ENCODE measurements around the gene PHYHIPL.

The PHYHIPL gene

DNA sequence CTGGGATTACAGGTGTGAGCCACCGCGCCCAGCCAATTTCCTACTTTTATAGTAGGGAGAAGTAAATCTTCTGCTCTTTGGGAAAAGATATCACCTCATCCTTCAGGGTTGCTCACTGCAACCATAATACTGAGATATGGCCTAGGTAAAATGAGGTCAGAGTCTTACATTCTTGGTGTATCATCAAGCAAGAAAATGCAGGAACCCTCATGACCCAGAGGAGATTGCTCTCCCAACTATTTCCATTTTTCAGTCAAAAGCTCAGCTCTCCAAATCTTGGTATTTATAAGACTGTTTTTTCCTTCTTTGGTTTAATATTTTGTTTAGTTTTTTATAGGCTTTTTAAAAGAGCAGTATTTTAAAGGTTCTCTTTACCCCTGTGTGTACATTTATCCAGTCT, 20.9 kb upstream of the PHYHIPL start:
- H3K9ac ChIP-seq (ENCODE audit: low read depth, low read length) = no peak overlapping the region
- no peaks in the 10 kb centered on the region for H3K27me3 ChIP-seq (ENCODE audit: control insufficient read depth, insufficient read depth, low read length)
- no peak overlapping the region for H3K4me3 ChIP-seq (ENCODE audit: low read depth, low read length)
- no peaks in the 10 kb centered on the region for H3K9me3 ChIP-seq (ENCODE audit: control insufficient read depth, insufficient read depth, low read length)
- H3K36me3 ChIP-seq (ENCODE audit: control insufficient read depth, insufficient read depth, low read length) = no peaks in the 10 kb centered on the region
- H3K27ac ChIP-seq (ENCODE audit: low read depth, low read length) = no peak overlapping the region
- no peaks in the 10 kb centered on the region for H3K4me1 ChIP-seq (ENCODE audit: control insufficient read depth, insufficient read depth, low read length)

DNA sequence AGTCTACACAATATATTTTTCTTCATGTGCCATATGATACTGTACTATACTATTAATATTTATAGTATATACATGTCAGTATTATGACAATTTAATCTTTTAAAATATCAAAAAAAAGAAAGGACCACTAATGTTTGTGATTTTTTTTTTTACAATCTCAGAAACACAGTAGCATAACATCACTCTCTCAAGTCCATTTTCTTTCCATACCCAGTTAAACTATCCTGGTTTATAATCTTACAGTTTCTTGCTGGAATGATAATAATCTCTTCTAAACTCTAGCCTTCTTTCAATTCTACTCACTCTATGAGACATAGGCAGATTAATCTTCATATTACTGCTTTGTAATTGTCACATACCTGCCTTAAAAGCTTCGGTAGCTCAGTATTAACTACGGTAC, 8.9 kb upstream of the PHYHIPL start:
- Histone ChIP-seq H3K9ac (ENCODE audit: low read depth, low read length) (no peak overlapping the region), H3K4me1 (ENCODE audit: control insufficient read depth, insufficient read depth, low read length) (no peaks in the 10 kb centered on the region), H3K27ac (ENCODE audit: low read depth, low read length) (no peak overlapping the region), H3K9me3 (ENCODE audit: control insufficient read depth, insufficient read depth, low read length) (no peaks in the 10 kb centered on the region), H3K4me3 (ENCODE audit: low read depth, low read length) (no peak overlapping the region), H3K36me3 (ENCODE audit: control insufficient read depth, insufficient read depth, low read length) (no peaks in the 10 kb centered on the region), H3K27me3 (ENCODE audit: control insufficient read depth, insufficient read depth, low read length) (no peaks in the 10 kb centered on the region)

DNA sequence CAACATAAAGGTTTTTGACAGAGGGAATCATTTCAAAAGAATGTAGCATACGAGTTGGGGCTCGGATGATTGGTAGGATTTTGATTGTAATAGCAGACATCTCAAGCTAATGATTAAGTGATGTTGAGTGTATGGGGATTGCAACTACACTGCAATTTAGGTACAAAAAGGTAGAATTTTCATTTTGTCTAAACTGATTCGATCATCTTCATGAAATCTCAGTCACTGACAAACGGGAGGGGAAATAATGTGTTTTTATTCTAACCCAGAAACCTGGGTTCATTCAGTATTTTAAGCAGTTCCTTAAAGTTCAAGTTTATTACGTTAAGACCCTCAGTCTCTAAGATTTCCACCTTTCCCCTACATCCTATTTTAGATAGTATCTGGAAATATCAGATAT, 3.9 kb upstream of the PHYHIPL start:
- no peaks in the 10 kb centered on the region for H3K36me3 ChIP-seq (ENCODE audit: control insufficient read depth, insufficient read depth, low read length)
- H3K4me1 ChIP-seq (ENCODE audit: control insufficient read depth, insufficient read depth, low read length) = 0 out of 2 replicates have a peak, but pooled peaks cover 3% of the 10 kb centered on the region
- H3K27me3 ChIP-seq (ENCODE audit: control insufficient read depth, insufficient read depth, low read length) = peaks cover 37% of the 10 kb centered on the region
- H3K4me3 ChIP-seq (ENCODE audit: low read depth, low read length) = no peak overlapping the region
- H3K9me3 ChIP-seq (ENCODE audit: control insufficient read depth, insufficient read depth, low read length) = peaks cover 2% of the 10 kb centered on the region; the same call in 1 of the 2 replicates
- H3K27ac ChIP-seq (ENCODE audit: low read depth, low read length) = no peak overlapping the region
- H3K9ac ChIP-seq (ENCODE audit: low read depth, low read length) = no peak overlapping the region

DNA sequence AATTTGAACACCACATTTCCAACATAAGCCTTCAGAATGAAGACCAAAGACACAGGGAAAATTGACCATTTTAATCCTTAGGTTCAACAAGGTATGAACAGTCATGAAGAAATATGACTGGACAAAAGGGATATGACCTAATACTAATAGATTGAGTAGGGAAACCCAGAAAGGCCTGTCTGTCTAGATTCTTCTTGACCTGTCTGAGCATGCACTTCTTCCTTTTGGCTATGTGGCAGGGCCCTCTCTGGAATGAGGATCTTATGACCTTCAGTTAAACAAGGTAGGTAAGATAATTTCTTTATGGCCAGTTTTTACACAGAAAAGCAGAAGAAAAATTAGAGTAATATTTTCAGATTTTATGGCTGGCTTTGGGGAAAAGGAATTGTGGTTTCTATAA, 3.0 kb upstream of the PHYHIPL start:
- H3K4me3 ChIP-seq (ENCODE audit: low read depth, low read length) = no peak overlapping the region
- H3K27ac ChIP-seq (ENCODE audit: low read depth, low read length) = no peak overlapping the region
- H3K27me3 ChIP-seq (ENCODE audit: control insufficient read depth, insufficient read depth, low read length) = peaks cover 41% of the 10 kb centered on the region

DNA sequence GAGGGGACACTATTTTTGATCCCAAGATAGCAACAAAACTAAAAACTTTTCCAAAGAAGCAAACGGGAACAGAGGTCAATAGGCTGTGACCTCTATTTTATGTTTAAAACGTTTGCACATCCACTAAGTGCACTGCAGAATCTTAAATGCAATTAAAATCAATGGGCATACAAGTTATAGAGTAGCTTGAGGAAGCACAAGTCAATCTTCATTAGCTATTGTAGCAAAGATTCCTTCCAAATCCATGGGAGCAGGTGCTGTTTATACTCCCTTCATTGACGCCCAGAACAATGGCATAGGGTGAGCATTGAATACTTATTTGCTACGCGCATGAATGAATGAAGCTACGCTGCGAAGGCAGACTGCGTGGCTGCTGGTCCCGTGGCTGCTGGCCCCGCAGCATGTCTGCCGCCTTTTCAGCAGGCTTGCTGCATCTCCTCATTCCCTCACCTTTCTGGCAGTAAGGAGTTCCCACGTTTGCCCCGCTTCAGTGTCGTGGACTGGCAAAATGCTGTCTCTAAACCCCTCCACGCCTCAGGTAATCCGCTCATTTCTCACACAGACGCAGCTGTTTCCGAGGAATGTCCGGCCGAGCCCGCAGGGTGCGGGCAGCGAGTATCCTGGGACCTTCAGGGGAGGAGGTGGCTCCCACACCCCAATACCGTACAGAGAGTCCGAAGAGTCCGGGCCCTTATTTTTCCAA, 754 bp upstream of the PHYHIPL start:
- peak overlapping the region; percentile 55 for H3K4me3 ChIP-seq (ENCODE audit: low read depth, low read length)
- H3K9me3 ChIP-seq (ENCODE audit: control insufficient read depth, insufficient read depth, low read length) = peaks cover 2% of the 10 kb centered on the region; the same call in 1 of the 2 replicates
- no peak overlapping the region for H3K9ac ChIP-seq (ENCODE audit: low read depth, low read length)
- H3K4me1 ChIP-seq (ENCODE audit: control insufficient read depth, insufficient read depth, low read length) = 0 out of 2 replicates have a peak, but pooled peaks cover 3% of the 10 kb centered on the region
- no peaks in the 10 kb centered on the region for H3K36me3 ChIP-seq (ENCODE audit: control insufficient read depth, insufficient read depth, low read length)
- H3K27ac ChIP-seq (ENCODE audit: low read depth, low read length) = no peak overlapping the region
- H3K27me3 ChIP-seq (ENCODE audit: control insufficient read depth, insufficient read depth, low read length) = peaks cover 41% of the 10 kb centered on the region

More for the DNA sequence above, 3.0 kb upstream of the PHYHIPL start:
- 0 out of 2 replicates have a peak, but pooled peaks cover 3% of the 10 kb centered on the region for H3K4me1 ChIP-seq (ENCODE audit: control insufficient read depth, insufficient read depth, low read length)
- H3K9me3 ChIP-seq (ENCODE audit: control insufficient read depth, insufficient read depth, low read length) = peaks cover 2% of the 10 kb centered on the region; the same call in 1 of the 2 replicates
- no peak overlapping the region for H3K9ac ChIP-seq (ENCODE audit: low read depth, low read length)
- H3K36me3 ChIP-seq (ENCODE audit: control insufficient read depth, insufficient read depth, low read length) = no peaks in the 10 kb centered on the region

DNA sequence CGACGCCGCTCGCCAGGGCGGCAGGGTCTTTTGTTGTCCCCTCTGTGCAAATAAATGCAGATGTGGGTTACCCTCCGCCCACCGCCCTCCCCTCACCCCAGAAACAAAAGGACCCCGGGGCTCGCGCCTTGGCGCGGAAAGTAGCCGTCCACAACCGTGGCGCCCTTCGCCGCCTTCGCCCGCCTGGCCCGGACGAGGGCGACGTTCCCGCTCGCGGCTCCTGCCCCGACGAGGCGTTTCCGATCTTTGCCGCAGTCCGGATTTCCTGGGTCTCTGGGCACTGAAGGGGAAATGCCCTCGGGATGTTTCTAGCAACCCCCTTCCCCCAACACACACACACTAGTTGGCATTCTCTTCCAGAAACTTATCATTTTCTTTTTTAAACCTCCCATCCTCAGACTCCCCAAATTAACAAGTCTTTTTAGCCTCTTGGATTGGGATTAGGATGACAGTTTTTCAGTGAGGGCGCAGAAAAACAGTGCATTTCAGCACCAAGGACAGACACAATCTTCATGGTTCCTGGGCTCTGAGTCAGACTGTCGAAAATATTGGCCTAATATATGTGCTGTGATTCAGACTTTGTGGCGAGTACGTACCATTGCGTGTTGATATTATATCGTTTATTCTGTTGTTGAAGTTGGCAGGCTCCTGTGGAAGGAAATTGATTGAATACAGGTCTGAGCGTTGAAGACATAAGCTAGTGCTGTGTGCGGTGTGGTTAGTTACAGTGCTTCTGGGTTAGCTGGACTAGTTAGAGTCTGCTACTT, 771 bp downstream of the PHYHIPL start:
- peak overlapping the region; percentile 55 for H3K4me3 ChIP-seq (ENCODE audit: low read depth, low read length)

DNA sequence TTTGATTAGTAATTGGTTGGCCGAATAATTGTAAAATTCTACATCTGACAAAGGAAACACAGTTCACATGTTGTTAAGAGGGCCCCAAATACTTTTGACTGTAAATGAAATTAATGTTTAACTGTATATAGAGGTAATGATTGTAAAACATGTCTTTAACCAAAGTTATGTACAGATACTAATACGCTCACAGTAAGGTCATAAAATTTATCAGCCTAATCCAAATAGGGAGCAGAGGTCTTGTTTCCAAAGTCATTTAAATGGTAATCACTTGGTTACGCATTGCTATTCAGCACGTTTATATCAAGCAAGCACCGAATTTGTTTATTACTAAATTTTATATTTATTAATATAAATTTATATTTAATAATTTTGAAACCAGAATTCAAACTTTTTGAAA, 1.4 kb downstream of the PHYHIPL start:
- H3K4me3 ChIP-seq (ENCODE audit: low read depth, low read length) = no peak overlapping the region
- no peaks in the 10 kb centered on the region for H3K36me3 ChIP-seq (ENCODE audit: control insufficient read depth, insufficient read depth, low read length)
- H3K9me3 ChIP-seq (ENCODE audit: control insufficient read depth, insufficient read depth, low read length) = peaks cover 2% of the 10 kb centered on the region; the same call in 1 of the 2 replicates
- no peak overlapping the region for H3K9ac ChIP-seq (ENCODE audit: low read depth, low read length)
- peaks cover 41% of the 10 kb centered on the region for H3K27me3 ChIP-seq (ENCODE audit: control insufficient read depth, insufficient read depth, low read length)
- H3K4me1 ChIP-seq (ENCODE audit: control insufficient read depth, insufficient read depth, low read length) = 0 out of 2 replicates have a peak, but pooled peaks cover 3% of the 10 kb centered on the region
- no peak overlapping the region for H3K27ac ChIP-seq (ENCODE audit: low read depth, low read length)

More for the DNA sequence above, 771 bp downstream of the PHYHIPL start:
- Histone ChIP-seq H3K27me3 (ENCODE audit: control insufficient read depth, insufficient read depth, low read length) (peaks cover 41% of the 10 kb centered on the region), H3K9me3 (ENCODE audit: control insufficient read depth, insufficient read depth, low read length) (peaks cover 2% of the 10 kb centered on the region; the same call in 1 of the 2 replicates), H3K9ac (ENCODE audit: low read depth, low read length) (no peak overlapping the region), H3K27ac (ENCODE audit: low read depth, low read length) (no peak overlapping the region), H3K36me3 (ENCODE audit: control insufficient read depth, insufficient read depth, low read length) (no peaks in the 10 kb centered on the region), H3K4me1 (ENCODE audit: control insufficient read depth, insufficient read depth, low read length) (0 out of 2 replicates have a peak, but pooled peaks cover 3% of the 10 kb centered on the region)

DNA sequence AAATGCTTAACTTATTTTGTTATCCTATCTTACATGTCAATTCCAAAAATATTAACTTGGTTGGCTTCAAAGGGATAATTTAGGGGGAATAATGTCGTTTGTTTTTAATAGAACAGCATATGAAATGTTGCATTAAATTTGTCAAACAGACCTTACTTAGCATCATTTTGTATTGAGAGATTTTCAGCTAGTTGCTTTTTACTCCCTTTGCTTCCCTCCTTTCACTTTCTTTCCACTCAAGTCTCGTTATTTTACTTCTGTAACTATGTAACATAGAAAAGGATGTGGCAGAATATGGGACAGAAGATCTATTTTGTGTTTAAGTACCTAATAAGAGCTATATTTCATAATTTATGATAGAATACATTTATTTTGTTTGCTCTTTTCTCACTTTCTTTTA, 2.6 kb downstream of the PHYHIPL start:
- H3K27me3 ChIP-seq (ENCODE audit: control insufficient read depth, insufficient read depth, low read length) = peaks cover 39% of the 10 kb centered on the region
- no peak overlapping the region for H3K27ac ChIP-seq (ENCODE audit: low read depth, low read length)
- H3K9me3 ChIP-seq (ENCODE audit: control insufficient read depth, insufficient read depth, low read length) = peaks cover 2% of the 10 kb centered on the region; the same call in 1 of the 2 replicates
- H3K36me3 ChIP-seq (ENCODE audit: control insufficient read depth, insufficient read depth, low read length) = no peaks in the 10 kb centered on the region
- H3K9ac ChIP-seq (ENCODE audit: low read depth, low read length) = no peak overlapping the region
- H3K4me1 ChIP-seq (ENCODE audit: control insufficient read depth, insufficient read depth, low read length) = 0 out of 2 replicates have a peak, but pooled peaks cover 3% of the 10 kb centered on the region
- H3K4me3 ChIP-seq (ENCODE audit: low read depth, low read length) = no peak overlapping the region

DNA sequence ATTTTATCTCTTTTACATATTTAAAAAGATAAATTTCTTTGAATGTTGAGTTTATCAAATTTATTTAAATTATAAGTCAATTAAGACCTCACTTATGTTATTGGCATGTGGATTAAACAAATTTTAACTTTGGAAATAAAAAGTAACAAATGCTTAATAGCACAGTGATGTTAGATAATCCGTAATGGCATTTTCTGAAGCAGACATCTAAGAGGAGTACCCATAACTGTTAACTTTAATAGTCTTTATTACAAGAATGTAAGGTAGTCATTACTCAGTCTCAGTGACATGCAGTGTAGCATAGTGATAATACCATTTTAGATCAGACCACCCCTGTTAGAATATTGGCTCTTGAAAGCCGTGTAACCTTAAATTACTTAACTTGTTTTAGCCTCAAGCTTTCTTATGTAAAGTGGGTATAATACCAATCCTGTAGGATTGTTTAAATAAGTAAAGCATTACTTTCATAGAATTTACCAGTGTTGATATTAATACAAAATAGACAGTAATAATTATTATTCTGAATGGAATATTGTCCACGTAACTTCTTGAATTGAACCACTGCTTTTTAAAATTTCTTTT, 4.3 kb downstream of the PHYHIPL start:
- Histone ChIP-seq H3K4me1 (ENCODE audit: control insufficient read depth, insufficient read depth, low read length) (no peaks in the 10 kb centered on the region), H3K9ac (ENCODE audit: low read depth, low read length) (no peak overlapping the region), H3K27ac (ENCODE audit: low read depth, low read length) (no peak overlapping the region), H3K4me3 (ENCODE audit: low read depth, low read length) (no peak overlapping the region), H3K27me3 (ENCODE audit: control insufficient read depth, insufficient read depth, low read length) (peaks cover 22% of the 10 kb centered on the region), H3K36me3 (ENCODE audit: control insufficient read depth, insufficient read depth, low read length) (no peaks in the 10 kb centered on the region), H3K9me3 (ENCODE audit: control insufficient read depth, insufficient read depth, low read length) (no peaks in the 10 kb centered on the region)

DNA sequence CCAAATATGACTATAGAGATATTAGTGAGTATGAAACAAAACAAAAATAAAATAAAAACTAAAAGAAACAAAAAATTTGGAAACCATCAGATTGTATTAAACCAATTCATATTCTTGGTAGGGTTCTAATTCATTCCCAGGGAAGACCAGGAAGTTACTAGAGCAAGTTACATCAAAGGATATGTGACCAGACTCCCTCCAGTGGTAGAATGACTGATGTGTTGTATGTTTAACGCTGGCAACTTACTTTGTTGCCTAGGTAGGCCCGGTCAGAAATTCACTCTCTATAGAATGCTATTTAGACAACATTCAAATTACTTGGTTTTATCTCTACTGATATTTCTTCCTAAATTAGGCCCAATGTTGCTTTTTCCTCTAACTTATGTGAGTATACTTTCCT, 5.2 kb downstream of the PHYHIPL start:
- Histone ChIP-seq H3K4me3 (ENCODE audit: low read depth, low read length) (no peak overlapping the region), H3K4me1 (ENCODE audit: control insufficient read depth, insufficient read depth, low read length) (no peaks in the 10 kb centered on the region), H3K27ac (ENCODE audit: low read depth, low read length) (no peak overlapping the region), H3K9ac (ENCODE audit: low read depth, low read length) (no peak overlapping the region), H3K9me3 (ENCODE audit: control insufficient read depth, insufficient read depth, low read length) (no peaks in the 10 kb centered on the region), H3K36me3 (ENCODE audit: control insufficient read depth, insufficient read depth, low read length) (no peaks in the 10 kb centered on the region), H3K27me3 (ENCODE audit: control insufficient read depth, insufficient read depth, low read length) (peaks cover 13% of the 10 kb centered on the region)

DNA sequence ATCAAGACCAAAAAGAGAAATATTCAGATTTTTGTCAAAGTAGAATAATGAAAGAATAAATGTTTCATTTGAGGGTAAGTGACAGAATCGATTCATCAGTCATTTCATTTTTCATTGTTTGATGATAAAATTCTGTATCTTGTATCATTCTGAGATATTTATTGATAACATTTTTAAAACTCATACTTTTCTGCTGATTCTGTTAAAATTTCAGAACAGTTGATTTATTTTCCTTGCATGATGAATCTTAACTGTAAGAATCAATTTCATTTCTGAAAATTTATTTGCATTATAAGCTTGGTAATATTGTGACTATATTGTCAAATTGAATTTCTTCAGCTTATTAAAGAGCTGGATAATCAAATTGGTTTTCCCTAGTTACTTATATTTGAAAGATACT, 13.9 kb downstream of the PHYHIPL start:
- Histone ChIP-seq H3K27ac (ENCODE audit: low read depth, low read length) (no peak overlapping the region), H3K36me3 (ENCODE audit: control insufficient read depth, insufficient read depth, low read length) (no peaks in the 10 kb centered on the region), H3K27me3 (ENCODE audit: control insufficient read depth, insufficient read depth, low read length) (no peaks in the 10 kb centered on the region), H3K9ac (ENCODE audit: low read depth, low read length) (no peak overlapping the region), H3K9me3 (ENCODE audit: control insufficient read depth, insufficient read depth, low read length) (no peaks in the 10 kb centered on the region), H3K4me3 (ENCODE audit: low read depth, low read length) (no peak overlapping the region), H3K4me1 (ENCODE audit: control insufficient read depth, insufficient read depth, low read length) (no peaks in the 10 kb centered on the region)

Data from HUES48 (cell line).